GM12878 (cell line): ENCODE data around the gene UBAC2. TPM values are rescaled to one million over a fixed set of nuclear protein-coding genes. Genes with fewer than 3 reads are reported as not detected.

Experiments used
- ATF7 ChIP-seq: fragments of 450-650 bp; IDR thresholded peaks from 2 replicates; pipeline ENCODE4 v1.6.1; 2016; ENCODE audit warnings: low read depth, mild to moderate bottlenecking
- BCL11A ChIP-seq: IDR thresholded peaks from 2 replicates; pipeline ENCODE4 v1.6.1; 2011; ENCODE audit warnings: low read depth, low read length
- BCL3 ChIP-seq: IDR thresholded peaks from 2 replicates; pipeline ENCODE4 v1.6.1; 2011; ENCODE audit warnings: borderline replicate concordance, low read depth, mild to moderate bottlenecking, moderate library complexity, low read length; ENCODE audit not compliant: insufficient read depth, poor library complexity, severe bottlenecking
- BHLHE40 ChIP-seq, 2 experiments: fragments of 450-650 bp in 1 of 2; IDR thresholded peaks; 2 replicates each; pipeline ENCODE4 v1.6.1; 2011 to 2017; ENCODE audit warnings: low read depth in 2 of 2, borderline replicate concordance in 1 of 2, improper control_type of control experiment in 1 of 2, low read length in 1 of 2, mild to moderate bottlenecking in 1 of 2
- CHD2 ChIP-seq: IDR thresholded peaks from 2 replicates; pipeline ENCODE4 v1.6.1; 2011; ENCODE audit warnings: low read depth, low read length, improper control_type of control experiment, borderline replicate concordance
- CREM ChIP-seq: IDR thresholded peaks from 2 replicates; pipeline ENCODE4 v1.6.1; 2014; ENCODE audit warnings: antibody characterized with exemption, low read depth
- EP300 ChIP-seq, 2 experiments: fragments of 150-350 bp in 1 of 2; IDR thresholded peaks; 2 replicates each; pipeline ENCODE4 v1.6.1; 2011 to 2012; ENCODE audit warnings: low read depth in 2 of 2, low read length in 2 of 2, borderline replicate concordance in 1 of 2, improper control_type of control experiment in 1 of 2, inconsistent platforms in 1 of 2; ENCODE audit not compliant: control insufficient read depth in 1 of 2
- FOXM1 ChIP-seq: IDR thresholded peaks from 2 replicates; pipeline ENCODE4 v1.6.1; 2012; ENCODE audit warnings: low read depth, mild to moderate bottlenecking, inconsistent platforms, low read length, moderate library complexity
- GABPA ChIP-seq: IDR thresholded peaks from 2 replicates; pipeline ENCODE4 v1.6.1; 2014; ENCODE audit warnings: antibody characterized with exemption, low read depth, mild to moderate bottlenecking, inconsistent platforms
- MXI1 ChIP-seq: fragments of 150-350 bp; IDR thresholded peaks from 2 replicates; pipeline ENCODE4 v1.6.1; 2011; ENCODE audit warnings: low read depth, mild to moderate bottlenecking, inconsistent platforms, low read length, improper control_type of control experiment
- SIN3A ChIP-seq: IDR thresholded peaks from 2 replicates; pipeline ENCODE4 v1.6.1; 2012; ENCODE audit warnings: low read depth, low read length, improper control_type of control experiment
- SREBF2 ChIP-seq: IDR thresholded peaks from 2 replicates; pipeline ENCODE4 v1.6.1; 2012; ENCODE audit warnings: mild to moderate bottlenecking, low read length
- ZZZ3 ChIP-seq: IDR thresholded peaks from 2 replicates; pipeline ENCODE4 v1.6.1; 2011; ENCODE audit warnings: low read depth; ENCODE audit not compliant: control insufficient read depth, insufficient read length
- polyA plus RNA-seq, 11 experiments: library from polyadenylated mRNA; depleted of rRNA in 4 of 11; unstranded in 6 of 11; stranded (reverse) in 5 of 11; fragments of >200 nt; fragmentation: Nextera tagmentation in 4 of 11; fragmentation: Illumina TruSeq in 1 of 11; extraction: Ambion mirVana in 4 of 11; extraction: Trizol in 1 of 11; gene quantifications; 1 replicate in 1 of 11; 2 replicates in 10 of 11; pipeline versions ENCODE4 v1.2.1 to v1.2.3, GENCODE V29; 2011 to 2016; ENCODE audit warnings: inconsistent platforms in 2 of 11, missing spikeins in 2 of 11, low read depth in 1 of 11
- total RNA-seq, 4 experiments: library from RNA; depleted of rRNA in 3 of 4; stranded (reverse); fragments of >200 nt in 3 of 4; fragmentation: Illumina TruSeq in 1 of 4; extraction: Trizol in 1 of 4; gene quantifications; 2 replicates each; pipeline versions ENCODE4 v1.2.1 to v1.2.3, GENCODE V29; 2013 to 2021
- TF ChIP-seq, protein P1 (sequence below): fragments of 450-650 bp; formaldehyde crosslinking; IDR thresholded peaks from 2 replicates; pipeline ENCODE4 v1.4.0; 2020; ENCODE audit warnings: mild to moderate bottlenecking, moderate library complexity
- TF ChIP-seq, protein P2 (sequence below): fragments of 450-650 bp; IDR thresholded peaks from 2 replicates; pipeline ENCODE4 v1.6.1; 2018; ENCODE audit warnings: borderline replicate concordance, mild to moderate bottlenecking; ENCODE audit not compliant: partially characterized antibody

Gene UBAC2
- total and polyA plus RNA-seq, 10 of the 15 experiments (the other 5 are each of a cell fraction or from before 2014, with no cell fraction given), result 3.0 to 54.6 (median 17.4) TPM

DNA sequence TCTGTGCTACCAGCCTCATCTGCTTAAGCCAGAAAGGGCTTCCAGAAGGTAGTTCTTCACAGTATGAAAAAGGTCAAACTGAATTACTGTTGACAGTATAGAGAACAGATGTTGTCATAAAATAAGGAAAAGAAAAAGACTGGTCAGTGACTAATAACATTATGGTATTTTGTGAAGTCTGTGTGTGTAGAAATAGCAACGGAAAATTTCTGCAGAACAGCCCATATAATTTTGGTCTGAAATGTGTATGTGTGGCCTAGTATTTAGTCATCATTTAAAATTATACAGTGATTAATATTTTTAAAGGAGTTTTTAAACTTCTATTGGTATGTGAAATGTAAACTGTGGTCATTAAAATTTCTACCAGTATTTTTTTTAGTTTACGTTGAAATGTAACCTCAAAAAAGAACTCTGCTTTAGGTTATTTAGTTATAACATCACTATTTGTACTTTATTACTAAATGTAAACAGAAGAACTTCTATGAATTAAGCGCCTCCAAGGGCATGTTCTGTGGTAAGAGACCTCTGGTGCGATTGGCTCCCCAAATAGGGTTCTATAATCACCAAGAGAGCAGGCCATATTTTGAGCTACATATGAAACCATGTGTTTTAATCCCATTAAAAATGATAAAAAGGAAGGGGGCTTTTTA, 109.9 kb downstream of the UBAC2 start (continued):
- TF ChIP-seq ATF7 (peak; percentile 51; the same call in 1 of the 2 replicates), BCL3 (peak; percentile 52), GABPA (peak; percentile 47; the same call in 1 of the 2 replicates), FOXM1 (peak; percentile 91; the same call in 1 of the 2 replicates), MXI1 (no peak), ZZZ3 (no peak), CREM (peak; percentile 69; the same call in 1 of the 2 replicates), BCL11A (peak; percentile 35; the same call in 1 of the 2 replicates), EP300 (IDR thresholded peaks at IDR 0.05; ENCODE audit: borderline replicate concordance in 1 of 2, control insufficient read depth in 1 of 2, low read depth in 2 of 2, low read length in 2 of 2) (peak in 1 of 2 experiments; percentile 41; a peak in 1 of 4 replicates), SREBF2 (no peak), SIN3A (no peak), BHLHE40 (IDR thresholded peaks at IDR 0.05; ENCODE audit: borderline replicate concordance in 1 of 2, low read depth in 2 of 2, low read length in 1 of 2) (no peak), CHD2 (no peak)
- TF ChIP-seq, protein P1, sequence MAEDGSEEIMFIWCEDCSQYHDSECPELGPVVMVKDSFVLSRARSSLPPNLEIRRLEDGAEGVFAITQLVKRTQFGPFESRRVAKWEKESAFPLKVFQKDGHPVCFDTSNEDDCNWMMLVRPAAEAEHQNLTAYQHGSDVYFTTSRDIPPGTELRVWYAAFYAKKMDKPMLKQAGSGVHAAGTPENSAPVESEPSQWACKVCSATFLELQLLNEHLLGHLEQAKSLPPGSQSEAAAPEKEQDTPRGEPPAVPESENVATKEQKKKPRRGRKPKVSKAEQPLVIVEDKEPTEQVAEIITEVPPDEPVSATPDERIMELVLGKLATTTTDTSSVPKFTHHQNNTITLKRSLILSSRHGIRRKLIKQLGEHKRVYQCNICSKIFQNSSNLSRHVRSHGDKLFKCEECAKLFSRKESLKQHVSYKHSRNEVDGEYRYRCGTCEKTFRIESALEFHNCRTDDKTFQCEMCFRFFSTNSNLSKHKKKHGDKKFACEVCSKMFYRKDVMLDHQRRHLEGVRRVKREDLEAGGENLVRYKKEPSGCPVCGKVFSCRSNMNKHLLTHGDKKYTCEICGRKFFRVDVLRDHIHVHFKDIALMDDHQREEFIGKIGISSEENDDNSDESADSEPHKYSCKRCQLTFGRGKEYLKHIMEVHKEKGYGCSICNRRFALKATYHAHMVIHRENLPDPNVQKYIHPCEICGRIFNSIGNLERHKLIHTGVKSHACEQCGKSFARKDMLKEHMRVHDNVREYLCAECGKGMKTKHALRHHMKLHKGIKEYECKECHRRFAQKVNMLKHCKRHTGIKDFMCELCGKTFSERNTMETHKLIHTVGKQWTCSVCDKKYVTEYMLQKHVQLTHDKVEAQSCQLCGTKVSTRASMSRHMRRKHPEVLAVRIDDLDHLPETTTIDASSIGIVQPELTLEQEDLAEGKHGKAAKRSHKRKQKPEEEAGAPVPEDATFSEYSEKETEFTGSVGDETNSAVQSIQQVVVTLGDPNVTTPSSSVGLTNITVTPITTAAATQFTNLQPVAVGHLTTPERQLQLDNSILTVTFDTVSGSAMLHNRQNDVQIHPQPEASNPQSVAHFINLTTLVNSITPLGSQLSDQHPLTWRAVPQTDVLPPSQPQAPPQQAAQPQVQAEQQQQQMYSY (CRISPR knock-in tag), result no peak
- TF ChIP-seq, protein P2, sequence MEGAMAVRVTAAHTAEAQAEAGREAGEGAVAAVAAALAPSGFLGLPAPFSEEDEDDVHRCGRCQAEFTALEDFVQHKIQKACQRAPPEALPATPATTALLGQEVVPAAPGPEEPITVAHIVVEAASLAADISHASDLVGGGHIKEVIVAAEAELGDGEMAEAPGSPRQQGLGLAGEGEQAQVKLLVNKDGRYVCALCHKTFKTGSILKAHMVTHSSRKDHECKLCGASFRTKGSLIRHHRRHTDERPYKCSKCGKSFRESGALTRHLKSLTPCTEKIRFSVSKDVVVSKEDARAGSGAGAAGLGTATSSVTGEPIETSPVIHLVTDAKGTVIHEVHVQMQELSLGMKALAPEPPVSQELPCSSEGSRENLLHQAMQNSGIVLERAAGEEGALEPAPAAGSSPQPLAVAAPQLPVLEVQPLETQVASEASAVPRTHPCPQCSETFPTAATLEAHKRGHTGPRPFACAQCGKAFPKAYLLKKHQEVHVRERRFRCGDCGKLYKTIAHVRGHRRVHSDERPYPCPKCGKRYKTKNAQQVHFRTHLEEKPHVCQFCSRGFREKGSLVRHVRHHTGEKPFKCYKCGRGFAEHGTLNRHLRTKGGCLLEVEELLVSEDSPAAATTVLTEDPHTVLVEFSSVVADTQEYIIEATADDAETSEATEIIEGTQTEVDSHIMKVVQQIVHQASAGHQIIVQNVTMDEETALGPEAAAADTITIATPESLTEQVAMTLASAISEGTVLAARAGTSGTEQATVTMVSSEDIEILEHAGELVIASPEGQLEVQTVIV, result no peak
